GM19193 (cell line): ENCODE results near the gene NEK6.

Source experiments
- POLR2A ChIP-seq: IDR thresholded peaks from 4 replicates; pipeline ENCODE4 v1.6.1; 2011; ENCODE audit not compliant: insufficient read depth, insufficient read length; ENCODE audit errors: extremely low read depth

Gene NEK6

GRCh38 chr9:124279531-124280175 lies 21.9 kb downstream of the NEK6 start:
- TF ChIP-seq POLR2A, result no peak

GRCh38 chr9:124280176-124280691 lies 22.5 kb downstream of the NEK6 start:
- no peak for TF ChIP-seq POLR2A

GRCh38 chr9:124281931-124282371 lies 24.2 kb downstream of the NEK6 start:
- TF ChIP-seq POLR2A, result no peak

- TF ChIP-seq POLR2A, result peak; percentile 5
These were observed 24.9 kb downstream of the NEK6 start for GRCh38 chr9:124282442-124283227.

GRCh38 chr9:124283228-124283814 lies 25.6 kb downstream of the NEK6 start:
- peak; percentile 12 for TF ChIP-seq POLR2A

GRCh38 chr9:124284237-124284831 lies 26.6 kb downstream of the NEK6 start:
- no peak for TF ChIP-seq POLR2A

GRCh38 chr9:124284940-124285441 lies 27.2 kb downstream of the NEK6 start:
- TF ChIP-seq POLR2A, result no peak

GRCh38 chr9:124285490-124285889 lies 27.7 kb downstream of the NEK6 start:
- no peak for TF ChIP-seq POLR2A

GRCh38 chr9:124285903-124286291 lies 28.1 kb downstream of the NEK6 start:
- no peak for TF ChIP-seq POLR2A

- peak; percentile 39 for TF ChIP-seq POLR2A
These were observed 28.7 kb downstream of the NEK6 start for GRCh38 chr9:124286292-124286931.

GRCh38 chr9:124290053-124290591 lies 32.4 kb downstream of the NEK6 start:
- peak; percentile 47 for TF ChIP-seq POLR2A

- TF ChIP-seq POLR2A, result no peak
These were observed 33.2 kb downstream of the NEK6 start for GRCh38 chr9:124290743-124291554.

- TF ChIP-seq POLR2A, result peak; percentile 44
These were observed 34.1 kb downstream of the NEK6 start for GRCh38 chr9:124291801-124292396.
